HepG2 (cell line): ENCODE data around the gene PPP3CB. TPM values are rescaled to one million over a fixed set of nuclear protein-coding genes. Genes with fewer than 3 reads are reported as not detected.

Experiments
- CEBPZ ChIP-seq: IDR thresholded peaks from 2 replicates; pipeline ENCODE4 v1.6.1; 2012; ENCODE audit warnings: low read length, improper control_type of control experiment
- ESRRA ChIP-seq: sonication (generic); formaldehyde crosslinking; IDR thresholded peaks from 2 replicates; pipeline ENCODE4 v1.5.1; 2020; ENCODE audit warnings: mild to moderate bottlenecking, low read depth, missing genetic modification reagents
- HCFC1 ChIP-seq: fragments of 150-350 bp; IDR thresholded peaks from 2 replicates; pipeline ENCODE4 v1.6.1; 2014; ENCODE audit warnings: low read depth, low read length
- HNF1A ChIP-seq, 2 experiments: sonication (generic) in 1 of 2; formaldehyde crosslinking in 1 of 2; IDR thresholded peaks; 2 replicates each; pipeline versions ENCODE4 v1.4.0 to v1.6.1; 2016 to 2020; ENCODE audit warnings: borderline replicate concordance in 1 of 2, low read depth in 1 of 2, mild to moderate bottlenecking in 1 of 2, missing genetic modification reagents in 1 of 2
- NRL ChIP-seq: sonication (generic); formaldehyde crosslinking; IDR thresholded peaks from 2 replicates; pipeline ENCODE4 v1.5.0; 2020; ENCODE audit warnings: missing genetic modification reagents, mild to moderate bottlenecking, moderate library complexity, borderline replicate concordance
- RBAK ChIP-seq: sonication (generic); formaldehyde crosslinking; IDR thresholded peaks from 2 replicates; pipeline ENCODE4 v1.5.1; 2020; ENCODE audit warnings: mild to moderate bottlenecking, missing genetic modification reagents
- RELA ChIP-seq: sonication (generic); formaldehyde crosslinking; IDR thresholded peaks from 2 replicates; pipeline ENCODE4 v1.4.0; 2020; ENCODE audit warnings: missing genetic modification reagents
- SKIL ChIP-seq: sonication (generic); formaldehyde crosslinking; IDR thresholded peaks from 2 replicates; pipeline ENCODE4 v1.8.0; 2022; ENCODE audit warnings: missing genetic modification reagents, mild to moderate bottlenecking, moderate library complexity, borderline replicate concordance
- SRSF4 ChIP-seq: fragments of 200-400 bp; formaldehyde crosslinking; IDR thresholded peaks from one replicate; pipeline ENCODE4 v1.6.1; 2018; ENCODE audit warnings: mild to moderate bottlenecking, low read depth, low read length, moderate library complexity; ENCODE audit not compliant: poor library complexity, severe bottlenecking
- STAG1 ChIP-seq: sonication (generic); formaldehyde crosslinking; IDR thresholded peaks from 2 replicates; pipeline ENCODE4 v1.4.0; 2020; ENCODE audit warnings: missing genetic modification reagents
- TAF15 ChIP-seq: fragments of 200-400 bp; formaldehyde crosslinking; IDR thresholded peaks from one replicate; pipeline ENCODE4 v1.6.1; 2018; ENCODE audit warnings: mild to moderate bottlenecking, low read depth, low read length; ENCODE audit not compliant: poor library complexity, severe bottlenecking
- TRIM22 ChIP-seq: fragments of 450-650 bp; IDR thresholded peaks from 2 replicates; pipeline ENCODE4 v1.6.1; 2017
- YEATS2 ChIP-seq: sonication (generic); formaldehyde crosslinking; IDR thresholded peaks from 2 replicates; pipeline ENCODE4 v1.4.0; 2020; ENCODE audit warnings: missing genetic modification reagents, borderline replicate concordance
- ZNF652 ChIP-seq: IDR thresholded peaks from 2 replicates; pipeline ENCODE4 v1.6.1; 2016; ENCODE audit warnings: low read depth, borderline replicate concordance
- ZNF674 ChIP-seq: sonication (generic); formaldehyde crosslinking; IDR thresholded peaks from 2 replicates; pipeline ENCODE4 v1.5.0; 2020; ENCODE audit warnings: low read depth, mild to moderate bottlenecking, missing genetic modification reagents
- ZNF678 ChIP-seq: sonication (generic); formaldehyde crosslinking; IDR thresholded peaks from 2 replicates; pipeline ENCODE4 v1.4.0; 2020; ENCODE audit warnings: mild to moderate bottlenecking, missing genetic modification reagents
- ZNF775 ChIP-seq: sonication (generic); formaldehyde crosslinking; IDR thresholded peaks from 2 replicates; pipeline ENCODE4 v1.4.0; 2020; ENCODE audit warnings: missing genetic modification reagents, mild to moderate bottlenecking, moderate library complexity, borderline replicate concordance
- polyA plus RNA-seq, 8 experiments: library from polyadenylated mRNA; depleted of rRNA in 3 of 8; stranded (reverse) in 7 of 8; unstranded in 1 of 8; fragments of >200 nt; fragmentation: Illumina TruSeq in 4 of 8; extraction: Trizol in 4 of 8; gene quantifications; 2 replicates each; pipeline versions ENCODE4 v1.2.1 to v1.2.3, GENCODE V29; 2011 to 2016; ENCODE audit warnings: low read depth in 4 of 8, missing spikeins in 1 of 8, mixed read lengths in 1 of 8; ENCODE audit not compliant: insufficient read depth in 1 of 8
- total RNA-seq, 5 experiments: library from RNA; depleted of rRNA; stranded (reverse); fragments of >200 nt; fragmentation: Illumina TruSeq; extraction: Trizol; gene quantifications; 2 replicates each; pipeline ENCODE4 v1.2.3, GENCODE V29; 2016; ENCODE audit warnings: low read depth in 1 of 5

The PPP3CB gene
- total and polyA plus RNA-seq, 2 of the 13 experiments (the other 11 are each of a cell fraction or from before 2014, with no cell fraction given): 8.7 to 11.4 TPM

GRCh38 chr10:73495884-73496674 lies at the start of gene PPP3CB (continued):
- TF ChIP-seq CEBPZ: no peak
- TF ChIP-seq HCFC1: peak; percentile 62; the same call in 1 of the 2 replicates
- no peak for TF ChIP-seq ZNF652 (CRISPR knock-in tag)
- TF ChIP-seq HNF1A (IDR thresholded peaks at IDR 0.05; ENCODE audit: low read depth): no peak
- no peak for TF ChIP-seq HNF1A (CRISPR knock-in tag; IDR thresholded peaks at IDR 0.05; ENCODE audit: borderline replicate concordance)
- TF ChIP-seq ESRRA: no peak
- no peak for TF ChIP-seq SRSF4
- TF ChIP-seq ZNF678: no peak
- TF ChIP-seq TRIM22: no peak
- no peak for TF ChIP-seq TAF15
- no peak for TF ChIP-seq SKIL (CRISPR knock-in tag)
- TF ChIP-seq ZNF674: 0 out of 2 replicates have a peak, but pooled peaks have one; percentile 21
- no peak for TF ChIP-seq STAG1
- TF ChIP-seq YEATS2 (CRISPR knock-in tag): peak; percentile 41; the same call in 1 of the 2 replicates
- TF ChIP-seq NRL: no peak
- no peak for TF ChIP-seq ZNF775 (CRISPR knock-in tag)
- TF ChIP-seq RELA (CRISPR knock-in tag): no peak
- TF ChIP-seq RBAK (CRISPR knock-in tag): no peak
